ENCODE measurements around the gene MEDAG.

- TF ChIP-seq, protein P1, sequence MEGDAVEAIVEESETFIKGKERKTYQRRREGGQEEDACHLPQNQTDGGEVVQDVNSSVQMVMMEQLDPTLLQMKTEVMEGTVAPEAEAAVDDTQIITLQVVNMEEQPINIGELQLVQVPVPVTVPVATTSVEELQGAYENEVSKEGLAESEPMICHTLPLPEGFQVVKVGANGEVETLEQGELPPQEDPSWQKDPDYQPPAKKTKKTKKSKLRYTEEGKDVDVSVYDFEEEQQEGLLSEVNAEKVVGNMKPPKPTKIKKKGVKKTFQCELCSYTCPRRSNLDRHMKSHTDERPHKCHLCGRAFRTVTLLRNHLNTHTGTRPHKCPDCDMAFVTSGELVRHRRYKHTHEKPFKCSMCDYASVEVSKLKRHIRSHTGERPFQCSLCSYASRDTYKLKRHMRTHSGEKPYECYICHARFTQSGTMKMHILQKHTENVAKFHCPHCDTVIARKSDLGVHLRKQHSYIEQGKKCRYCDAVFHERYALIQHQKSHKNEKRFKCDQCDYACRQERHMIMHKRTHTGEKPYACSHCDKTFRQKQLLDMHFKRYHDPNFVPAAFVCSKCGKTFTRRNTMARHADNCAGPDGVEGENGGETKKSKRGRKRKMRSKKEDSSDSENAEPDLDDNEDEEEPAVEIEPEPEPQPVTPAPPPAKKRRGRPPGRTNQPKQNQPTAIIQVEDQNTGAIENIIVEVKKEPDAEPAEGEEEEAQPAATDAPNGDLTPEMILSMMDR (IDR thresholded peaks at IDR 0.05), result no peak
- TF ChIP-seq POLR2A (IDR thresholded peaks at IDR 0.05; ENCODE audit: low read depth), result no peak
- no peak for TF ChIP-seq POLR2AphosphoS5 (IDR thresholded peaks at IDR 0.05)
- no peak for TF ChIP-seq EP300 (IDR thresholded peaks at IDR 0.05)
These were observed 48.4 kb upstream of the MEDAG start for GRCh38 chr13:30857636-30858035.
